NCI-H2227 treated with DMSO at 0.1 percent for 48 hours (cell line): ENCODE results near the gene LMTK3.

ENCODE experiments used
- DNase-seq: peaks from one replicate; lab custom pipeline; 2025; lab: John Stamatoyannopoulos, UW

The LMTK3 gene

GRCh38 chr19:48511800-48512503, at the start of gene LMTK3:
Gene LMTK3 (minus strand): TSS chr19:48511835. CDS start chr19:48511576, 259 bp downstream.
- peak; percentile 77 for DNase-seq

GRCh38 chr19:48561412-48561811, 49.8 kb upstream of the LMTK3 start:
- no peak for DNase-seq

GRCh38 chr19:48560095-48560530, 48.5 kb upstream of the LMTK3 start:
- no peak for DNase-seq

GRCh38 chr19:48558018-48558684, 46.5 kb upstream of the LMTK3 start:
- DNase-seq = no peak

- no peak for DNase-seq
Measured at GRCh38 chr19:48556825-48557224, 45.2 kb upstream of the LMTK3 start.

- DNase-seq = no peak
Measured at GRCh38 chr19:48556163-48556562, 44.5 kb upstream of the LMTK3 start.

GRCh38 chr19:48554385-48555091, 42.9 kb upstream of the LMTK3 start:
- DNase-seq = no peak

- DNase-seq = no peak
Measured at GRCh38 chr19:48553676-48554384, 42.2 kb upstream of the LMTK3 start.

GRCh38 chr19:48552406-48553322, 41.0 kb upstream of the LMTK3 start:
- DNase-seq = no peak

- no peak for DNase-seq
Measured at GRCh38 chr19:48551437-48552302, 40.0 kb upstream of the LMTK3 start, which contains the start of gene SULT2B1. Gene SULT2B1 (plus strand): TSS chr19:48552172. CDS start chr19:48552253, 81 bp downstream.

- DNase-seq = no peak
Measured at GRCh38 chr19:48549380-48549779, 37.7 kb upstream of the LMTK3 start.

GRCh38 chr19:48548253-48548911, 36.7 kb upstream of the LMTK3 start:
- DNase-seq = no peak

GRCh38 chr19:48547722-48548121, 36.1 kb upstream of the LMTK3 start:
- DNase-seq = no peak

GRCh38 chr19:48544856-48545750, 33.5 kb upstream of the LMTK3 start:
- DNase-seq = no peak

- DNase-seq = no peak
Measured at GRCh38 chr19:48543121-48543710, 31.6 kb upstream of the LMTK3 start.

- DNase-seq = no peak
Measured at GRCh38 chr19:48541813-48542212, 30.2 kb upstream of the LMTK3 start.

- peak; percentile 13 for DNase-seq
Measured at GRCh38 chr19:48540110-48540509, 28.5 kb upstream of the LMTK3 start.

- peak; percentile 83 for DNase-seq
Measured at GRCh38 chr19:48539503-48540096, 28.0 kb upstream of the LMTK3 start.
